ENCODE results near the gene OR6C76.
"Not testable (repeated sequence)": the region's sequence is repeated elsewhere in the genome, so short reads cannot be mapped to it uniquely, and the experiment has no call there.

The OR6C76 gene

DNA sequence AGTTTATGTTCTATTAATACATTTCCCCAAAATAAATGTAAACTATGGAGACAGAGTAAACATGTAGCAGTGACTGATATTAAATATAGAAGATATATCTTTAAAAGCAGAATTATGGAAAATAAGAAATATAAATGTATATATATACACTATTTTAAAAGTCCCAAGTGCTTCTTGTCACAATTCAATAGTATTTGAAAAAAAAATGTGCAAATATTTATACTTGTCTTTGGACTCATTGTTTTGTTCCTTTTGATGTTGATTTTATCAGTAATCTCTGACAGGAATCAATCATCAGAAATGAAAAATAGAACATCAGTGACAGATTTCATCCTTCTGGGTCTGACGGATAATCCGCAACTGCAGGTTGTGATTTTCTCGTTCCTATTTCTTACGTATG lies at the start of gene OR6C76:
Gene OR6C76 (plus strand): TSS at position 301 of the 400 bp plus-strand sequence. CDS start 0 bp downstream, at position 301.
- no peak for DNase-seq (ENCODE audit: low read depth in 3 of 3)

GRCh38 chr12:55385891-55386290 lies 40.2 kb upstream of the OR6C76 start:
- no peak for DNase-seq (ENCODE audit: low read depth in 3 of 3)

DNA sequence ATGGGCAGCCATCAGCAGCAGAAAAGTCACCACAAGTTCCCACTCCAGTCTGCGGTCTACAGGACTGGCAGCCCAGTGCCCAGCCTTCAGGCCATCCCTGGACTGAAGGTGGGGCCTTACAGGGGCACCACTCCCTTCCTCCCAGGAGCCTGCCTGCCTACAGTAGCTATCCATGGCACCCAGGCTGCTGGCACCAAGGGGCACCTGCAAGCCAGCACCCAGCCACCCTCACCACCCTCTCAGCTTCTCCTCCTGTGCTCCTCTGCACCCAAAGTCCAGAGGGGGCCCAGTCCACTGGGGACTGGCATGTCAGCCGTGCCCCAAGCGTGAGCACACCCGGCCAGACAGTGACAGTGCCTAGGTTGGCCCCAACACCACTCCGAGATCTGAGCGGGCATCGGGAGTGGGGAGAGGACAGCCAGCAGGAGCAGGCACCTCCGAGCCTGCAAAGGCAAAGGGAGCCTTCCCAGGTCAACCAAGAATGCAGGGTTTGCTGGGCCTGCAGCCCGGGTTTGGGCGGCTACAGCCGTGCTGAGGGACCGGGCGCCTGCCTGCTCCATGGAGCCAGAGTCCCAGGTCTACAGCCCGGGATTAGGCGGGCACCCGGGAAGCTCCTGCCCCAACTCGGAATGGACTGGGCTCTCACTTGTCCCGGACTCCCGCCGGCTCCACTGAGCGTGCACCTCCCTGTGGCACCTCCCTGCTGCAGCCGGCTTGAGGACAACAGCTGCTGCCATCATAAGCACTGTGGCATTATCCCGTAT lies 33.8 kb upstream of the OR6C76 start:
- no peak for DNase-seq (ENCODE audit: low read depth in 3 of 3)

DNA sequence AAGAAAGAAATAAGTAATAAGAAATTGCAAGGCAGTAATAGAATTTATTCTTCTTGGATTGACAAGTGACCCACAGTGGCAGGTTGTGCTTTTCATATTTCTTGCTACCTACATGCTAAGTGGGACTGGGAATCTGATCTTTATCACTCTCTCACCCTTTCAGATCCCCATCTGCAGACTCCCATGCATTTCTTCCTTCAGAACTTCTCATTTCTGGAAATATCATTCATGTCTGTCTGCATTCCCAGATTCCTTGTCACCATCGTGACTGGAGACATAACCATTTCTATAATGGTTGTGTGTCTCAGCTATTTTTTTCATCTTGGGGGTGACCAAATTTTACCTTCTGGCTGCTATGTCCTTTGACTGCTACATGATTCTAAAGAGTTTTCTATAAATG lies 29.7 kb upstream of the OR6C76 start:
- DNase-seq (ENCODE audit: low read depth in 3 of 3) = no peak

DNA sequence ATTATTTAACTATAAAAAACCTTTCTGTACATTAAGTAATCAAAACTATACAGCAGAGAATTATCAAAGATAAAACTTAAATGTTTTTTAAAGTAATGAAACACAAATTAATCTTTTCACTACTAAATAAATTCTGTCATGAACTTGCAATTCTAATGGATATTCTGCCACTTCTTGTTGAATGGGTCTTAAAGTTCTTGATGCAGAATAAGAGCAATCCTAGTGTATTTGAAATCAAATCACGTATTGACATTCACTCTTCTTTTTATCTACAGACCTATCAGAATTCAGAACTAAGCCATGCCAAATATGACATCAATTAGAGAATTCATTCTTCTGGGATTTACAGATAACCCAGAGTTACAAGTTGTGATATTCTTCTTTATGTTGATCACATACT lies 25.8 kb upstream of the OR6C76 start, which contains the start of gene OR6C65:
Gene OR6C65 (plus strand): TSS at position 301 of the 400 bp plus-strand sequence. CDS start 0 bp downstream, at position 301.
- no peak for DNase-seq (ENCODE audit: low read depth in 3 of 3)

- no peak for DNase-seq (ENCODE audit: low read depth in 3 of 3)
Observed at GRCh38 chr12:55407866-55408265, 18.2 kb upstream of the OR6C76 start.

DNA sequence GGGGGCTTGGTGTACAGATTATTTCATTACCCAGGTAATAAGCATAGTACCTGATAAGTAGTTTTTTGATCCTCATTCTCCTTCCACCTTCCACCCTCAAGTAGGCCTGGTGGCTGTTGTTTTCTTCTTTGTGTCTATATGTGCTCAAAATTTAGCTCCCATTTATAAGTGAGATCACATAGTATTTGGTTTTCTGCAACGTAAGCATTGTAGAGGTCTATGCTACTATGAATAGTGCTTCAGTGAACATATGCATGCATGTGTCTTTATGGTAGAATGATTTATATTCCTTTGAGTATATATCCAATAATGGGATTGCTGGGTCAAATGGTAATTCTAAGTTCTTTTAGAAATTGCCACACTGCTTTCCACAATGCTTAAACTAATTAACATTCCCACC lies 16.9 kb upstream of the OR6C76 start:
- not testable (repeated sequence) for DNase-seq (ENCODE audit: low read depth in 3 of 3)

- not testable (repeated sequence) for DNase-seq (ENCODE audit: low read depth in 3 of 3)
Observed at GRCh38 chr12:55412138-55412537, 13.9 kb upstream of the OR6C76 start.

DNA sequence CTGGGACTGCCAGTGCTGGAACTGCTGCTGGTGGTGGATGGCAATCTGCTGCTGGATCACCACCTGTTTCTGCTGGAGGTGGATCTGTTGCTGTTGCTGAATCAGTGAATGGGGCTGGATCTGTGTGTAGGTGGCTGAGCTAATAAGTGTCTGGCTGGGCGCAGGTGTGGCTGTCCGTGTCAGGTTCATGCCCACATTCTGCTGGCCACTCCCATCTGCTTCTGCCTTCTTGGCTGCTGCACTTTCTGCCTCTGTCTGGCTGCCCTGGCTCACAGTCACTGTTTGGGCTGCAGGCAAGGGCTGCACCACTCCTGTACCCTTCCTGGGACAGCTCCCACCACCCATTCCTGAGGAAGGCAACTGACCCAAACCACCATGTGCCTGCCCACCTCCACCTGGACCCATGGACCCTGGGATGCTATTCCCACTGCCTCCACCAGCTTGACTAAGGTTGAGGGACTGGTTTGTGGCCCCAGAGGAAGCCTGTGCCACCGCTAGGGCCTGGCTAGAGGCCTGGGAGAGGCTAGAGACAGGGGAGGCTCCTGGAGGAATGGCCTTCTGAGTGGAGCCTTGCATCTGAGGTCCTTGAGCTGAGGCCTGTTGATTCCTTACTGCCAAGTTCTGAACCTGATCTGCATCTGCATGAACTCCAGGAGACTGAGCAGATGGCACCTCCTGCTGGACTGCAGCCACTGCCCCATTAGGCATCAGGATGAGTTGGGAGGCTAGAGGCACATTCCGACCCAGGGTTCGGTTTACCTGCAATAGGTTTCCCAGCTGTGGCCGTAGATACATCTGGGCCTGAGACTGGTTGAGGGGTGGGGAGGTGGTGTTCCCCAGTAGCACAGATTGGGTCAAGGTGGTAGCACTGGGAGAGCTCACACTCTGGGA lies 12.3 kb upstream of the OR6C76 start:
- not testable (repeated sequence) for DNase-seq (ENCODE audit: low read depth in 3 of 3)

- not testable (repeated sequence) for DNase-seq (ENCODE audit: low read depth in 3 of 3)
Observed at GRCh38 chr12:55414396-55414823, 11.6 kb upstream of the OR6C76 start.

- not testable (repeated sequence) for DNase-seq (ENCODE audit: low read depth in 3 of 3)
Observed at GRCh38 chr12:55414889-55415288, 11.2 kb upstream of the OR6C76 start.

DNA sequence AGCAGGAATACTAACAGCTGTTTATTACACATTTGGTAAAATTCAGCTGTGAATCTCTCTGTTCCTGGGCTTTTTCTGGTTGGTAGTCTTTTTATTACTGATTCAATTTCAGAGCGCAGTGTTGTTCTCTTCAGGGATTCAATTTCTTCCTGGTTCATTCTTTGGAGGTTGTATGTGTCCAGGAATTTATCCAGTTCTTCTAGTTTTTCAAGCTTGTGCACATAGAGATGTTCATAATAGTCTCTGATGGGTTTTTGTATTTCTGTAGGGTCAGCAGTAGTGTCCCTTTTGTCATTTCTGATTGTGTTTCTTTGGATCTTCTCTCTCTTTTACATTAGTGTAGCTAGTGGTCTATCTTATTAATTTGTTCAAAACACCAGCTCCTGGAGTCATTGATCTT lies 9.1 kb upstream of the OR6C76 start:
- no peak for DNase-seq (ENCODE audit: low read depth in 3 of 3)

DNA sequence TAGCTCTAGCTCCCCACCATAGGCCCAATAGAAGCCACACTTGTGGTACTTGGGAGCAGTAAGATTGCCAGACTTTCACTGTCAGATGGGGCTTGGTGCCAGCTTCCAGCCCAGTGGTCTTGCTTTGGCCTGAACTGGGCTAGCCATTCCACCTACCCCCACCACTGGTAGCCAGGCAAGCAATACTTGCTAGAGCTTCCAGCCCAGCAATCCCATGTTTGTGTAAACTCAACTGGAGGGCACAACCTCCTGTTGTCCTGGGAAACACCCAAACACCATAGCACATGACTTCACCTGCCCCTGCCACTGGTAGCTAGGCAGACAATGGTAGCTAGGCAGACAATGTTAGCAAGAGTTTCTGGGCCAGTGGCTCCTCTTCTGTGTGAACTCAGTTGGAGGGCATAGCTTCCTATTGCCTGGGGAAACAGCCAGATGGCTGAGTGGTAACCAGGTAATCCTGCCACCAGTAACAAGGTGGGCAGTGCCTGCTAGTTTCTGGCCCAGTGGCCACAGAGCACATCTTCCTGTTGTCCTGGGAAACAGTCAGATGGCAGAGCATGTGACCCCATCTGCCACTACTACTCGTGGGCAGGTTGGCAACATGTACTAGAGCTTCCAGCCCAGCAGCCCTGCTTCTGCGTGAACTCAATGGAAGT lies 5.6 kb upstream of the OR6C76 start:
- DNase-seq (ENCODE audit: low read depth in 3 of 3) = no peak

GRCh38 chr12:55428331-55429243 lies 2.5 kb downstream of the OR6C76 start:
- no peak for DNase-seq (ENCODE audit: low read depth in 3 of 3)

DNA sequence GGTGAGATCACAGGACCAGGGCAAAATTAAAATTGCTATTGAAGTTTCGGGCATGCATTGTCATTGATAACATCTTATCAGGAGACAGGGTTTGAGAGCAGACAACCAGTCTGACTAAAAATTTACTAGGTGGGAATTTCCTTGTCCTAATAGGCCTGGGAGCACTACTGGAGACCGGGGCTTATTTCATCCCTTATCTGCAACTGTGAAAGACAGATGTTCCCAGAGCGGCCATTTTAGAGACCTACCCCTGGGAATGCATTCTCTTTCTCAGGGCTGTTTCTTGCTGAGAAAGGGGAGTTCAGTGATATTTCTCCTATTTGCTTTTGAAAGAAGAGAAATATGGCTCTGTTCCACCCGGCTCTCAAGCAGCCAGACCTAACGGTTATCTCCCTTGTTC lies 15.2 kb downstream of the OR6C76 start:
- not testable (repeated sequence) for DNase-seq (ENCODE audit: low read depth in 3 of 3)

GRCh38 chr12:55443776-55444175 lies 17.7 kb downstream of the OR6C76 start, which contains the start of gene OR6C2:
Gene OR6C2, plus strand, starts transcription at chr12:55444076. Its CDS starts 8,138 bp downstream, at chr12:55452214.
- no peak for DNase-seq (ENCODE audit: low read depth in 3 of 3)

DNA sequence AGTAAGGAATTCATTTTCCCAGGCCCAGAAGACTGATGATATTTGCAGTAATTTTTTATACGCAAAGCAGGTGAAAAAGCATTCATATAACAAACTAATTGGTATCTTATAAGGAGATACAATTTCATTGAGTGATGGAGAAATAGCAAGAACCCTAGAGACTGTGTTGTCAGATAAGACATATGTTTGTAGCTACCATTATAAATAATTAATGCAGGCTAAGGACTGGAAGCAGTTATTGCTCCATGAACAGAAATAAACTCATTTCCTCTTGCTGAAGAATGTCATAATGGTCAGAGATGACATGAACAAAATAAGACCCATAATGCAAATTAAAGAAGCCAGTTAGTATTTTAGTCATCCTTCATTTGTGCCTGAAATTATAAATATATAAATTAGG lies 19.3 kb downstream of the OR6C76 start:
- DNase-seq (ENCODE audit: low read depth in 3 of 3) = no peak

DNA sequence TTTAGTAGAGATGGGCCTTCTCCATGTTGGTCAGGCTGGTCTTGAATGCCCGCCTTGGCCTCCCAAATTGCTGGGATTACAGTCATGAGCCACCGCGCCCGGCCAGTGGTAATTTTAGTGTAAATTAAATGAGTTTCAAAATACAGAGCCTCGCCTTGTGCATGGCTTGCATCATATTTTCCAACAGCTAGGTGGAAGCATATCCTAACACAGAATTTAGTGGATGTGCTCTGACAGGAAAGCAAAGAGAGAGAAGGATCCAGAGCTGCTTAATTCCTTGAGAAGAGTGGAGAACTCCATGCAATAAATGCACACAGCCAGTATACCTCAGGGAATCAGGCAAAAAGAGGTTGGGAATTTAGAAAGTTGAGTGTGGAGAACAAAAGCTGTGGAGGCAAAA lies 20.3 kb downstream of the OR6C76 start:
- DNase-seq (ENCODE audit: low read depth in 3 of 3) = no peak

- DNase-seq (ENCODE audit: low read depth in 3 of 3) = no peak
Observed at GRCh38 chr12:55448825-55449224, 22.8 kb downstream of the OR6C76 start.

GRCh38 chr12:55464926-55465325 lies 38.9 kb downstream of the OR6C76 start:
- not testable (repeated sequence) for DNase-seq (ENCODE audit: low read depth in 3 of 3)

- DNase-seq (ENCODE audit: low read depth in 3 of 3) = no peak
Observed at GRCh38 chr12:55467836-55468235, 41.8 kb downstream of the OR6C76 start.
